Common myeloid progenitor, CD34-positive (primary cell): Measurements from ENCODE around the gene DIP2A.
A peak's percentile ranks its signal among the peaks of the same experiment; 100 is the strongest.
"Not testable (repeated sequence)": the region's sequence is repeated elsewhere in the genome, so short reads cannot be mapped to it uniquely, and the experiment has no call there.

ENCODE experiments used
- CTCF ChIA-PET: fragments of 350-600 bp; sonication (Branson Sonifier 250); formaldehyde crosslinking; loops from one replicate; lab custom pipeline; 2021; ENCODE audit warnings: antibody characterized with exemption; lab: Charles Lee
- POLR2A ChIA-PET: fragments of 350-600 bp; sonication (Branson Sonifier 250); formaldehyde crosslinking; loops from one replicate; lab custom pipeline; 2021; ENCODE audit warnings: antibody characterized with exemption; lab: Charles Lee
- DNase-seq, 3 donors: peaks; one replicate each; pipeline versions ENCODE4 v3.0.0 to v3.0.0-alpha.2; 2013
- H3K27ac ChIP-seq, 2 experiments: 1 replicate in 1 of 2; 2 replicates in 1 of 2; pipeline ENCODE4 v1.7.0; 2013; ENCODE audit warnings: inconsistent platforms in 2 of 2, low read length in 2 of 2, mild to moderate bottlenecking in 2 of 2, low read depth in 1 of 2, moderate library complexity in 1 of 2; ENCODE audit not compliant: severe bottlenecking in 2 of 2, insufficient read depth in 1 of 2, poor library complexity in 1 of 2
- H3K27me3 ChIP-seq, 5 experiments: replicated peaks in 2 of 5; 1 replicate in 3 of 5; 2 replicates in 2 of 5; pipeline versions ENCODE4 v1.6.1 to v1.7.0; 2013; ENCODE audit warnings: low read length in 4 of 5, mild to moderate bottlenecking in 2 of 5, moderate library complexity in 2 of 5, inconsistent platforms in 1 of 5; ENCODE audit not compliant: insufficient read depth in 5 of 5, control insufficient read depth in 4 of 5
- H3K36me3 ChIP-seq, 4 experiments: 1 replicate in 2 of 4; 2 replicates in 2 of 4; pipeline versions ENCODE4 v1.6.1 to v1.7.0; 2013; ENCODE audit warnings: low read length in 3 of 4, control low read depth in 1 of 4, mild to moderate bottlenecking in 1 of 4; ENCODE audit not compliant: control insufficient read depth in 4 of 4, insufficient read depth in 4 of 4
- H3K4me1 ChIP-seq, 4 experiments: 1 replicate in 3 of 4; 2 replicates in 1 of 4; pipeline versions ENCODE4 v1.6.1 to v1.7.1; 2013; ENCODE audit warnings: low read length in 3 of 4, mild to moderate bottlenecking in 3 of 4, control low read depth in 1 of 4, inconsistent platforms in 1 of 4, moderate library complexity in 1 of 4; ENCODE audit not compliant: control insufficient read depth in 4 of 4, insufficient read depth in 4 of 4; ENCODE audit errors: control extremely low read depth in 1 of 4
- H3K4me3 ChIP-seq, 7 experiments: 1 replicate in 4 of 7; 2 replicates in 3 of 7; pipeline versions ENCODE4 v1.5.1 to v1.7.0; 2013; ENCODE audit warnings: mild to moderate bottlenecking in 7 of 7, low read length in 6 of 7, moderate library complexity in 6 of 7, inconsistent platforms in 2 of 7, low read depth in 2 of 7, control low read depth in 1 of 7; ENCODE audit not compliant: insufficient read depth in 4 of 7, control insufficient read depth in 1 of 7; ENCODE audit errors: extremely low read depth in 1 of 7
- H3K9me3 ChIP-seq, 5 experiments: 1 replicate in 4 of 5; 2 replicates in 1 of 5; pipeline versions ENCODE4 v1.6.1 to v1.7.1; 2013; ENCODE audit warnings: low read length in 4 of 5, mild to moderate bottlenecking in 2 of 5, inconsistent platforms in 1 of 5, low read depth in 1 of 5, moderate library complexity in 1 of 5; ENCODE audit not compliant: control insufficient read depth in 4 of 5, insufficient read depth in 2 of 5; ENCODE audit errors: control extremely low read depth in 1 of 5
- WGBS: methylation state at CpG from one replicate; pipeline ENCODE4 v1.1.5; 2013; ENCODE audit not compliant: insufficient coverage; 5-methylcytosine and 5-hydroxymethylcytosine counted together

The DIP2A gene

GRCh38 chr21:46448108-46448507, 10.6 kb upstream of the DIP2A start:
- no peak overlapping the region for H3K27ac ChIP-seq
- ChIA-PET CTCF (interaction anchor here (1.0 kb wide), 1 partner anchor 8 kb away, joined by 3 read pairs; no protein-coding TSS in a partner anchor), POLR2A (no interaction called here)
- peaks cover 0 to 5% (median under 1%) of the 10 kb centered on the region in 4 experiments for H3K4me1 ChIP-seq
- DNase-seq: no peak
- peaks cover 0 to 17% (median 7%) of the 10 kb centered on the region in 5 experiments for H3K9me3 ChIP-seq
- peaks cover 2 to 37% (median 18%) of the 10 kb centered on the region in 4 experiments for H3K36me3 ChIP-seq
- no peaks in the 10 kb centered on the region for H3K27me3 ChIP-seq
- 100% methylated on average over 2 of the region's 5 CpGs for WGBS
- H3K4me3 ChIP-seq: no peak overlapping the region

- H3K27me3 ChIP-seq, POLR2A ChIA-PET, H3K4me1 ChIP-seq, H3K27ac ChIP-seq, CTCF ChIA-PET, H3K4me3 ChIP-seq: not testable (repeated sequence)
- peak in 2 of 3 donors; percentile 29 to 33 for DNase-seq
- Histone ChIP-seq H3K9me3 (peaks cover 0 to 17% (median 7%) of the 10 kb centered on the region in 5 experiments), H3K36me3 (peaks cover 2 to 34% (median 18%) of the 10 kb centered on the region in 4 experiments)
- 100% methylated on average over 5 of the region's 6 CpGs for WGBS
Measured at GRCh38 chr21:46448855-46449254, 9.8 kb upstream of the DIP2A start.

GRCh38 chr21:46452710-46453109, 6.0 kb upstream of the DIP2A start:
- H3K36me3 ChIP-seq: peaks cover 0 to 36% (median 8%) of the 10 kb centered on the region in 4 experiments
- ChIA-PET CTCF (no interaction called here), POLR2A (no interaction called here)
- 100% methylated on average over 5 of the region's 5 CpGs for WGBS
- H3K9me3 ChIP-seq: peaks cover 0 to 17% (median 7%) of the 10 kb centered on the region in 5 experiments
- H3K4me1 ChIP-seq: peaks cover 0 to 14% (median 7%) of the 10 kb centered on the region in 4 experiments
- no peak for DNase-seq
- no peaks in the 10 kb centered on the region for H3K27me3 ChIP-seq
- no peak overlapping the region for H3K4me3 ChIP-seq
- H3K27ac ChIP-seq: no peak overlapping the region

GRCh38 chr21:46454142-46454541, 4.5 kb upstream of the DIP2A start:
- Histone ChIP-seq H3K36me3 (peaks cover 0 to 32% (median 6%) of the 10 kb centered on the region in 4 experiments), H3K27me3 (no peaks in the 10 kb centered on the region), H3K4me3 (no peak overlapping the region), H3K27ac (no peak overlapping the region), H3K4me1 (peaks cover 0 to 22% (median 13%) of the 10 kb centered on the region in 4 experiments), H3K9me3 (peaks cover 0 to 7% (median 3%) of the 10 kb centered on the region in 5 experiments)
- ChIA-PET CTCF (no interaction called here), POLR2A (no interaction called here)
- 50% methylated on average over 2 of the region's 3 CpGs for WGBS
- no peak for DNase-seq

GRCh38 chr21:46454634-46455390, 3.9 kb upstream of the DIP2A start:
- Histone ChIP-seq H3K4me3 (no peak overlapping the region), H3K4me1 (peaks cover 0 to 24% (median 16%) of the 10 kb centered on the region in 4 experiments), H3K36me3 (peaks cover 0 to 32% (median 6%) of the 10 kb centered on the region in 4 experiments), H3K27ac (no peak overlapping the region), H3K9me3 (peaks cover 0 to 3% (median 3%) of the 10 kb centered on the region in 5 experiments), H3K27me3 (no peaks in the 10 kb centered on the region)
- WGBS: 94% methylated on average over 4 of the region's 4 CpGs
- POLR2A ChIA-PET: no interaction called here
- DNase-seq: no peak
- CTCF ChIA-PET: no interaction called here

GRCh38 chr21:46455575-46456385, 2.9 kb upstream of the DIP2A start:
- 88% methylated on average over 6 of the region's 10 CpGs for WGBS
- Histone ChIP-seq H3K9me3 (no peaks in the 10 kb centered on the region), H3K27me3 (no peaks in the 10 kb centered on the region), H3K4me1 (peaks cover 4 to 34% (median 21%) of the 10 kb centered on the region in 4 experiments), H3K36me3 (peaks cover 0 to 29% (median 5%) of the 10 kb centered on the region in 4 experiments), H3K27ac (no peak overlapping the region), H3K4me3 (peak overlapping the region in 1 of 7 experiments; percentile 9)
- ChIA-PET CTCF (interaction anchor here (0.8 to 1.5 kb wide), 3 partner anchors 8 to 177 kb away, joined by 3 to 4 read pairs (median 3); no protein-coding TSS in a partner anchor), POLR2A (interaction anchor here (0.6 kb wide), 1 partner anchor 53 kb away, joined by 3 read pairs; no protein-coding TSS in a partner anchor)
- peak in 2 of 3 donors; percentile 14 to 34 for DNase-seq
